Mucosa of rectum (tissue), 2 donors: ENCODE results near the gene KRTAP4-2.
"Not testable (repeated sequence)": the region's sequence is repeated elsewhere in the genome, so short reads cannot be mapped to it uniquely, and the experiment has no call there.

ENCODE experiments used
- H3K27ac ChIP-seq, 2 donors: one replicate each; pipeline ENCODE4 v1.7.0; 2013; ENCODE audit warnings: inconsistent platforms in 2 of 2, low read depth in 2 of 2, low read length in 2 of 2
- H3K27me3 ChIP-seq, 2 donors: one replicate each; pipeline ENCODE4 v1.7.0; 2013; ENCODE audit warnings: low read length in 2 of 2; ENCODE audit not compliant: control insufficient read depth in 2 of 2, insufficient read depth in 2 of 2
- H3K36me3 ChIP-seq, 2 donors: one replicate each; pipeline ENCODE4 v1.7.0; 2013; ENCODE audit warnings: low read length in 2 of 2; ENCODE audit not compliant: control insufficient read depth in 2 of 2, insufficient read depth in 2 of 2
- H3K4me1 ChIP-seq, 2 donors: one replicate each; pipeline ENCODE4 v1.7.0; 2013; ENCODE audit warnings: low read length in 2 of 2, mild to moderate bottlenecking in 1 of 2; ENCODE audit not compliant: control insufficient read depth in 2 of 2, insufficient read depth in 2 of 2
- H3K4me3 ChIP-seq, 2 donors: one replicate each; pipeline ENCODE4 v1.7.0; 2013; ENCODE audit warnings: low read length in 2 of 2
- H3K9ac ChIP-seq, 2 donors: one replicate each; pipeline ENCODE4 v1.7.0; 2013; ENCODE audit warnings: low read length in 2 of 2, low read depth in 1 of 2, mild to moderate bottlenecking in 1 of 2
- H3K9me3 ChIP-seq, 2 donors: one replicate each; pipeline ENCODE4 v1.7.0; 2013; ENCODE audit warnings: low read length in 2 of 2; ENCODE audit not compliant: control insufficient read depth in 2 of 2
- donor health status: healthy.
- donor health status: Normal muscosa, but diverticular disease.

KRTAP4-2 gene

GRCh38 chr17:41144846-41145245, 33.2 kb downstream of the KRTAP4-2 start:
- no peak overlapping the region for H3K9ac ChIP-seq
- H3K9me3 ChIP-seq: no peaks in the 10 kb centered on the region
- no peak overlapping the region for H3K27ac ChIP-seq
- no peaks in the 10 kb centered on the region for H3K36me3 ChIP-seq
- H3K27me3 ChIP-seq: no peaks in the 10 kb centered on the region
- no peaks in the 10 kb centered on the region for H3K4me1 ChIP-seq
- no peak overlapping the region for H3K4me3 ChIP-seq

- Histone ChIP-seq H3K4me1 (no peaks in the 10 kb centered on the region), H3K27me3 (no peaks in the 10 kb centered on the region), H3K9ac (no peak overlapping the region), H3K9me3 (no peaks in the 10 kb centered on the region), H3K4me3 (no peak overlapping the region), H3K36me3 (no peaks in the 10 kb centered on the region), H3K27ac (no peak overlapping the region)
Observed at GRCh38 chr17:41141361-41141760, 36.7 kb downstream of the KRTAP4-2 start.

GRCh38 chr17:41140360-41141131, 37.5 kb downstream of the KRTAP4-2 start, which contains the start of gene KRTAP4-6:
KRTAP4-6 (minus strand) TSS chr17:41140544; CDS start chr17:41140487, 57 bp downstream.
- Histone ChIP-seq H3K9me3 (no peaks in the 10 kb centered on the region), H3K4me1 (no peaks in the 10 kb centered on the region)

GRCh38 chr17:41139865-41140264, 38.2 kb downstream of the KRTAP4-2 start:
- H3K4me1 ChIP-seq, H3K9me3 ChIP-seq, H3K36me3 ChIP-seq, H3K4me3 ChIP-seq, H3K27me3 ChIP-seq, H3K9ac ChIP-seq, H3K27ac ChIP-seq: not testable (repeated sequence)

More at GRCh38 chr17:41140360-41141131, 37.5 kb downstream of the KRTAP4-2 start, which contains the start of gene KRTAP4-6:
- Histone ChIP-seq H3K27ac (no peak within 1 kb of the TSS), H3K27me3 (no peaks in the 10 kb centered on the region), H3K36me3 (no peaks in the 10 kb centered on the region), H3K9ac (no peak within 1 kb of the TSS), H3K4me3 (no peak within 1 kb of the TSS)

GRCh38 chr17:41133880-41134735, 43.9 kb downstream of the KRTAP4-2 start:
- no peak overlapping the region for H3K27ac ChIP-seq
- H3K9me3 ChIP-seq: no peaks in the 10 kb centered on the region
- H3K4me3 ChIP-seq: no peak overlapping the region
- no peak overlapping the region for H3K9ac ChIP-seq
- H3K27me3 ChIP-seq: no peaks in the 10 kb centered on the region
- no peaks in the 10 kb centered on the region for H3K4me1 ChIP-seq
- no peaks in the 10 kb centered on the region for H3K36me3 ChIP-seq

- Histone ChIP-seq H3K9ac (no peak overlapping the region), H3K27ac (no peak overlapping the region), H3K4me1 (no peaks in the 10 kb centered on the region), H3K9me3 (no peaks in the 10 kb centered on the region), H3K4me3 (no peak overlapping the region), H3K27me3 (no peaks in the 10 kb centered on the region), H3K36me3 (no peaks in the 10 kb centered on the region)
Observed at GRCh38 chr17:41131979-41132378, 46.0 kb downstream of the KRTAP4-2 start.
